Lung (tissue), 12 donors: Measurements from ENCODE around the gene TTLL3. TPM values are rescaled to one million over a fixed set of nuclear protein-coding genes. Genes with fewer than 3 reads are reported as not detected.
A peak's percentile ranks its signal among the peaks of the same experiment; 100 is the strongest.
"Not testable (repeated sequence)": the region's sequence is repeated elsewhere in the genome, so short reads cannot be mapped to it uniquely, and the experiment has no call there.

ENCODE experiments used
- ATAC-seq: fragments of 200-7000 bp; cut with Tn5 transposase; one replicate; pipeline ENCODE4 v1.9.1; 2020; ENCODE audit warnings: moderate number of reproducible peaks; ENCODE audit not compliant: insufficient read depth, low FRiP score
- DNase-seq, 3 donors: peaks; one replicate each; pipeline ENCODE4 v3.0.0-alpha.2; 2013 to 2017
- H3K27ac ChIP-seq, 2 donors: one replicate each; pipeline ENCODE4 v1.5.1; 2013; ENCODE audit warnings: mild to moderate bottlenecking in 2 of 2, moderate library complexity in 2 of 2, control low read depth in 1 of 2, inconsistent platforms in 1 of 2, low read depth in 1 of 2, low read length in 1 of 2
- H3K27me3 ChIP-seq, 3 donors: one replicate each; pipeline ENCODE4 v1.5.1; 2013; ENCODE audit warnings: low read length in 2 of 3; ENCODE audit not compliant: control insufficient read depth in 3 of 3, insufficient read depth in 3 of 3
- H3K36me3 ChIP-seq, 4 donors: one replicate each; pipeline ENCODE4 v1.5.1; 2013; ENCODE audit warnings: low read length in 4 of 4, mild to moderate bottlenecking in 1 of 4, moderate library complexity in 1 of 4; ENCODE audit not compliant: control insufficient read depth in 4 of 4, insufficient read depth in 4 of 4
- H3K4me1 ChIP-seq, 5 donors: one replicate each; pipeline ENCODE4 v1.5.1; 2013; ENCODE audit warnings: low read length in 5 of 5, mild to moderate bottlenecking in 2 of 5, moderate library complexity in 1 of 5; ENCODE audit not compliant: control insufficient read depth in 5 of 5, insufficient read depth in 5 of 5
- H3K4me3 ChIP-seq: one replicate; pipeline ENCODE4 v1.5.1; 2013; ENCODE audit warnings: mild to moderate bottlenecking, control low read depth, moderate library complexity
- H3K9ac ChIP-seq, 2 donors: one replicate each; pipeline ENCODE4 v1.5.1; 2013; ENCODE audit warnings: low read length in 2 of 2, control low read depth in 1 of 2; ENCODE audit not compliant: insufficient read depth in 1 of 2
- H3K9me3 ChIP-seq, 4 donors: one replicate each; pipeline ENCODE4 v1.5.1; 2013; ENCODE audit warnings: low read length in 3 of 4, mild to moderate bottlenecking in 1 of 4, moderate library complexity in 1 of 4; ENCODE audit not compliant: control insufficient read depth in 4 of 4, insufficient read depth in 3 of 4
- CTCF ChIP-seq: IDR thresholded peaks from 2 replicates; pipeline ENCODE4 v1.5.1; 2012; ENCODE audit warnings: mild to moderate bottlenecking; ENCODE audit errors: control extremely low read depth, extremely low read depth
- WGBS, 2 donors: extraction: QIAGEN DNeasy Blood & Tissue Kit; methylation state at CpG; one replicate each; pipeline ENCODE4 v1.1.7; 2013; 5-methylcytosine and 5-hydroxymethylcytosine counted together
- polyA plus RNA-seq, 2 donors: library from polyadenylated mRNA; stranded (reverse); fragments of 200-250 nt; gene quantifications; one replicate each; pipeline ENCODE4 v1.2.1, GENCODE V29; 2013
- total RNA-seq, 2 donors: library from RNA; depleted of rRNA in 1 of 2; stranded (reverse); fragments of >200 nt in 1 of 2; gene quantifications; one replicate each; pipeline ENCODE4 v1.2.1, GENCODE V29; 2014 to 2021
- donor health status: control.
- donor health status: control.
- donor health status: Bipolar disorder and iron deficiency.
- donor health status: healthy.
- donor health status: DM: yes; HTN: yes; CAD: no.

TTLL3 gene
- total and polyA plus RNA-seq, 4 donors: 28.4 to 82.3 (median 37.5) TPM

GRCh38 chr3:9769426-9770275 is 40.4 kb upstream of the TTLL3 start, which contains the start of gene CAMK1:
TSS of gene CAMK1 (minus strand) at chr3:9769947. CDS start at chr3:9767749, 2,198 bp downstream.
- ATAC-seq (peak; percentile 94), DNase-seq (peak; percentile 85 to 89 (median 88))
- Histone ChIP-seq H3K27ac (peak within 1 kb of the TSS; percentile 57 to 87), H3K9me3 (no peaks in the 10 kb centered on the region), H3K4me1 (peaks cover 0 to 31% (median 5%) of the 10 kb centered on the region in 5 donors), H3K27me3 (no peaks in the 10 kb centered on the region), H3K9ac (peak within 1 kb of the TSS; percentile 46 to 54), H3K36me3 (peaks cover 0 to 7% (median 6%) of the 10 kb centered on the region in 4 donors), H3K4me3 (peak within 1 kb of the TSS; percentile 66)
- WGBS, 2 donors: 6 to 13% methylated on average over 43 to 49 of the region's 49 CpGs
- no peak for TF ChIP-seq CTCF

GRCh38 chr3:9770276-9770812 is 39.7 kb upstream of the TTLL3 start:
- Histone ChIP-seq H3K27ac (peak overlapping the region; percentile 57 to 87), H3K4me3 (peak overlapping the region; percentile 55), H3K9me3 (no peaks in the 10 kb centered on the region), H3K36me3 (peaks cover 0 to 6% (median 5%) of the 10 kb centered on the region in 4 donors), H3K4me1 (peaks cover 0 to 31% (median 5%) of the 10 kb centered on the region in 5 donors), H3K27me3 (no peaks in the 10 kb centered on the region), H3K9ac (peak overlapping the region in 1 of 2 donors; percentile 54)
- TF ChIP-seq CTCF: no peak
- DNase-seq (peak; percentile 92 to 96 (median 96)), ATAC-seq (peak; percentile 23)
- WGBS, 2 donors: 16 to 23% methylated on average over 15 of the region's 15 CpGs

GRCh38 chr3:9771007-9771406 is 39.1 kb upstream of the TTLL3 start:
- H3K9ac ChIP-seq, H3K27ac ChIP-seq, H3K9me3 ChIP-seq, DNase-seq, H3K4me3 ChIP-seq, H3K36me3 ChIP-seq, H3K27me3 ChIP-seq, ATAC-seq: not testable (repeated sequence)
- WGBS, 2 donors: 89 to 95% methylated on average over 2 of the region's 2 CpGs
- H3K4me1 ChIP-seq: peaks cover 0 to 31% (median 5%) of the 10 kb centered on the region in 5 donors
